Activated CD8-positive, alpha-beta memory T cell treated with anti-CD3 and anti-CD28 coated beads, Interleukin-2, amount 50 U/mL, for 24 hours (primary cell): Measurements from ENCODE around the gene UNC119B.

Experiments
- DNase-seq: peaks from one replicate; pipeline ENCODE4 v3.0.0-alpha.2; 2020; ENCODE audit errors: extremely low read depth

Gene UNC119B

GRCh38 chr12:120767071-120768024 is 57.1 kb downstream of the UNC119B start:
- DNase-seq = no peak

GRCh38 chr12:120771097-120771496 is 60.8 kb downstream of the UNC119B start:
- no peak for DNase-seq
